Mesothelial cell of epicardium (in vitro differentiated cells): Measurements from ENCODE around the gene MACROD2. TPM values are rescaled to one million over a fixed set of nuclear protein-coding genes. Genes with fewer than 3 reads are reported as not detected.

Experiments used
- DNase-seq, 2 experiments: peaks; one replicate each; pipeline ENCODE4 v3.0.0; 2021; ENCODE audit warnings: low spot score in 2 of 2; ENCODE audit not compliant: unreplicated experiment in 2 of 2
- H3K27ac Mint-ChIP-seq: 2 replicates; pipeline ENCODE4 v1.8.0; 2021; ENCODE audit warnings: mixed read lengths
- H3K27me3 Mint-ChIP-seq: 2 replicates; pipeline ENCODE4 v1.8.0; 2021; ENCODE audit warnings: low read depth, mixed read lengths
- H3K36me3 Mint-ChIP-seq: 2 replicates; pipeline ENCODE4 v1.8.0; 2021; ENCODE audit warnings: mixed read lengths
- H3K4me1 Mint-ChIP-seq: 2 replicates; pipeline ENCODE4 v1.8.0; 2021; ENCODE audit warnings: mixed read lengths
- H3K4me3 Mint-ChIP-seq: 2 replicates; pipeline ENCODE4 v1.8.0; 2021; ENCODE audit warnings: mild to moderate bottlenecking, moderate library complexity, mixed read lengths
- H3K9me3 Mint-ChIP-seq: 2 replicates; pipeline ENCODE4 v1.8.0; 2021; ENCODE audit warnings: mixed read lengths
- total RNA-seq: library from RNA; stranded (reverse); gene quantifications from 3 replicates; pipeline ENCODE4 v1.2.1, GENCODE V29; 2021
- TF ChIP-seq, protein P1 (sequence below): fragments of 200-600 bp; sonication (generic); IDR thresholded peaks from one replicate; pipeline ENCODE4 v1.5.0; 2021; ENCODE audit warnings: antibody characterized with exemption; ENCODE audit not compliant: unreplicated experiment

MACROD2 gene
- total RNA-seq, 1 donor from 2014 or later, result 10.0 TPM

DNA sequence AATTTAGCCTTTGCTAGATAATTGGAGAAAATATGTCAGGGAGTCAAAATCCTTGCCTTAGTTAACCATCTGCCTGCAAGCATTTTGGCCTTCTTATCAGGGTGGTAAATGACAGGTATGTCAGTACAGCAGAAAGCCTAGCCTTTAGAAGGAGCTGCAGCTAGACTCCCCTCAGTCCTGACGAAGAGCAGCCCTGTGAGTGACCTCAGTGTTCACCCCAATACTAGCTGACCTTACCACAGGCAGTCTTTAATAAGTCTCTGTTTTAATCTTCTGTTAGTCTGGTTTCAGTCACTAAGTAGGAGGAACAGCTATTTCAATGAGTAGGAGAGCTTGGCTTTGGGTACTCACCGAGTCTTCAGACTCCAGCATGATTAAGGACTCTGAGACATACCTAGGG lies 682.1 kb downstream of the MACROD2 start:
- TF ChIP-seq, protein P1, sequence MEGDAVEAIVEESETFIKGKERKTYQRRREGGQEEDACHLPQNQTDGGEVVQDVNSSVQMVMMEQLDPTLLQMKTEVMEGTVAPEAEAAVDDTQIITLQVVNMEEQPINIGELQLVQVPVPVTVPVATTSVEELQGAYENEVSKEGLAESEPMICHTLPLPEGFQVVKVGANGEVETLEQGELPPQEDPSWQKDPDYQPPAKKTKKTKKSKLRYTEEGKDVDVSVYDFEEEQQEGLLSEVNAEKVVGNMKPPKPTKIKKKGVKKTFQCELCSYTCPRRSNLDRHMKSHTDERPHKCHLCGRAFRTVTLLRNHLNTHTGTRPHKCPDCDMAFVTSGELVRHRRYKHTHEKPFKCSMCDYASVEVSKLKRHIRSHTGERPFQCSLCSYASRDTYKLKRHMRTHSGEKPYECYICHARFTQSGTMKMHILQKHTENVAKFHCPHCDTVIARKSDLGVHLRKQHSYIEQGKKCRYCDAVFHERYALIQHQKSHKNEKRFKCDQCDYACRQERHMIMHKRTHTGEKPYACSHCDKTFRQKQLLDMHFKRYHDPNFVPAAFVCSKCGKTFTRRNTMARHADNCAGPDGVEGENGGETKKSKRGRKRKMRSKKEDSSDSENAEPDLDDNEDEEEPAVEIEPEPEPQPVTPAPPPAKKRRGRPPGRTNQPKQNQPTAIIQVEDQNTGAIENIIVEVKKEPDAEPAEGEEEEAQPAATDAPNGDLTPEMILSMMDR, result no peak
- Mint-ChIP-seq H3K9me3 (peaks cover 19% of the 10 kb centered on the region), H3K27ac (peak overlapping the region; percentile 91), H3K4me3 (no peak overlapping the region), H3K4me1 (peaks cover 43% of the 10 kb centered on the region), H3K27me3 (no peaks in the 10 kb centered on the region), H3K36me3 (peaks cover 21% of the 10 kb centered on the region)
- no peak for DNase-seq

DNA sequence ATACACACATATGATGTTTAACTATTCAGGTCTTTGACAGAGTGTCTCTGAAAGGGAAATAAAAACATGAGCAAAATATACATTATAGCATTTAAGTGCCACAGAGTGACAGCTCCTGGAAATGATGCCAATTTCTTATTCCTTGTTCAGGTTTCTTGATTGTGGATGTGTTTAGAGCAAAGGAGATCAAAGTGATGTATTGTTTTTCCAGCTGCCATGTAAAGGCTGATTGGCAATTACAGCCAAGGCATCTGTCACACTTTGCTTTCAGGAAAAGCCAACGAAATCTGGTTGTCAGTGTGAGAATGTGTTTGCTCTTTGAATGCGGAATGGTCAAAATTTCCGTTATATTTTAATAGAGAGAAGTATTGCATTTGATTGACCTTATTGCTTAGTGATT lies 689.9 kb downstream of the MACROD2 start:
- no peak for DNase-seq
- Mint-ChIP-seq H3K9me3 (no peaks in the 10 kb centered on the region), H3K36me3 (no peaks in the 10 kb centered on the region), H3K27me3 (no peaks in the 10 kb centered on the region), H3K4me1 (peaks cover 33% of the 10 kb centered on the region), H3K27ac (no peak overlapping the region), H3K4me3 (no peak overlapping the region)
- TF ChIP-seq, protein P1, result no peak

DNA sequence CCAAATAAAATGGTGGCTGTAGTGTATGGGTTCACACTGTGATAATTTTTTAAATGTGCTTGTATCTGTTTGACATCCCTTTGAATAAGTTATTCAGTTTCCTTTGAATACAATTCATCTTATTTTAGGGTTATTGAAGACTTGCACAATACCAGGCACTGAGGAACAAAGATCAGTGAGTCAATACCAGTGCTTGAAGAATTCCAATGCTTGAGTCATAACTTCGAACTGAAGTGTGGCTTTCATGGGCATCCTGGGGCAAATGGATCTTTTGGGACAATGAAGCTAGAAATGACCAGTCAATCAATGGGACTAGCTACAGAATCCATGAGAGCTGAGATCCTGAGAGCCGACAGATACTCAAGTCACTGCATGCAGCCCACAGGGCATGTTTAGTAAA lies 692.0 kb downstream of the MACROD2 start:
- Mint-ChIP-seq H3K27me3 (no peaks in the 10 kb centered on the region), H3K4me1 (peaks cover 24% of the 10 kb centered on the region), H3K27ac (no peak overlapping the region), H3K36me3 (no peaks in the 10 kb centered on the region), H3K4me3 (no peak overlapping the region), H3K9me3 (no peaks in the 10 kb centered on the region)
- TF ChIP-seq, protein P1, result no peak
- DNase-seq, result no peak

DNA sequence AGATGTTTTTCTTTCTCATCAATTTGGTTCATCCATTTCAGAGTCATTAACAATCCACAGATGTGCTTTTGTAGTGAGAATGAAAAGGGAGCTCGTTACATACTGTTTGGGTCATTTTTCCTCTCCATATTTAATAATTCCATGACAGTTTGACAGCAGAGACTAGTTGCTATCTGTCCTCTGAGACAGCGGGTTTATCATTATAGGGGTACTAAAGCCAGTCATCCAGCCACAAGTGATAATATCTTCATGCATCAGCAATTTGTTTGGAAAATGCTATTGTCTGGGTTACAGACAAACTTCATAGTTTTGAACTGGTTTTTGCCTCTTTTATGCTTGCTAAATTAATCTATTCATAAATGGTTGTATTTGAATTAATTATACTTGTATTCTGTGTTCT lies 692.7 kb downstream of the MACROD2 start:
- Mint-ChIP-seq H3K4me1 (peaks cover 24% of the 10 kb centered on the region), H3K27ac (peak overlapping the region; percentile 40), H3K9me3 (no peaks in the 10 kb centered on the region), H3K27me3 (no peaks in the 10 kb centered on the region), H3K36me3 (no peaks in the 10 kb centered on the region), H3K4me3 (no peak overlapping the region)
- TF ChIP-seq, protein P1, result no peak
- no peak for DNase-seq

DNA sequence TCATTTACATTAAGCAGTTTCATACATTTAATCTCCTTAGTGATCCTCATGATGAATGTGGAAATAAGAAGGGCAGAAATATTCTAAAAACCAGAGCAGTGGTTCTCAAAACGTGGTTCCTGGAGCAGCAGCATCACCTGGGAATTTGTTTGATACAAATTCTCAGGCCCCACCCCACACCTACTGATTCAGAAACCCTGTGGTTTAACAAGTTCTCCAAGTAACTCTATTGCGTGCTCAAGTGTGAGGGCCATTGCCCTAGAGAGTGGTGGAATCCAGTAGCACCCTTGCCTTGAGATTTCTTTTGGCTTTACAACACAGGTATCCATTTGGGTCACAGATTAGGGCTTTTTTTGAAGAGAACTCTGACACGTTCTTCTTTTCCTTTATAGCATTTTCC lies 696.7 kb downstream of the MACROD2 start:
- no peak overlapping the region for H3K27ac Mint-ChIP-seq
- TF ChIP-seq, protein P1, result no peak
- H3K36me3 Mint-ChIP-seq, result no peaks in the 10 kb centered on the region

DNA sequence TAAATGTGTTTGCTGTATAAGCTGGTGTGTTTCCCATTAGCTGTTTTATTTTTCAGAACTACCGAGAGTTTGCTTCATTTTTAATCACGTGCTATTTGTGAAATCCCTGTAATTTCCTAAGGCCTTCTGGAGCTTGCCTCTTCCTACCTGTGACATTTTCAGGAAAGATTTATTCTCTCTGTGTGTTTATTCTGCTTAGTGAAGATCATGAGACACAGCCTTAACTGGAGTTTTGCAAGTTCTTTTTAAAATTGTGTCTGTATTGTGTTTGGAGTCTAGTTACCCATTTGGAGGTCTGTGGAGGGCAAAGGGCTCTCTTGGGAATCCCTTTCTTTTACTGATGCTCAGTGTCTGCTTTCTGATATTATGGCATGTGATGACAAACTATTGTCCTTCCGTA lies 701.2 kb downstream of the MACROD2 start:
- no peaks in the 10 kb centered on the region for H3K36me3 Mint-ChIP-seq
- H3K27ac Mint-ChIP-seq, result peak overlapping the region; percentile 48
- H3K4me1 Mint-ChIP-seq, result peaks cover 69% of the 10 kb centered on the region
- DNase-seq, result no peak
- H3K27me3 Mint-ChIP-seq, result no peaks in the 10 kb centered on the region
- H3K4me3 Mint-ChIP-seq, result no peak overlapping the region
- H3K9me3 Mint-ChIP-seq, result peaks cover 3% of the 10 kb centered on the region
- TF ChIP-seq, protein P1, result no peak

More for the DNA sequence above, 696.7 kb downstream of the MACROD2 start:
- no peak for DNase-seq
- Mint-ChIP-seq H3K4me1 (peaks cover 61% of the 10 kb centered on the region), H3K4me3 (no peak overlapping the region), H3K9me3 (peaks cover 3% of the 10 kb centered on the region), H3K27me3 (no peaks in the 10 kb centered on the region)
